Peyer's patch (tissue), 4 donors: ENCODE data around the gene AQP7.

ENCODE experiments used
- POLR2A ChIP-seq, 2 donors: fragments of 450-650 bp; IDR thresholded peaks; one replicate each; pipeline ENCODE4 v1.5.1; 2017; ENCODE audit warnings: antibody characterized with exemption in 2 of 2, mild to moderate bottlenecking in 2 of 2, moderate library complexity in 2 of 2
- TF ChIP-seq, protein P1 (sequence below), 6 experiments: fragments of 450-650 bp in 4 of 6; fragments of 200-600 bp in 2 of 6; sonication (generic) in 1 of 6; IDR thresholded peaks; one replicate each; pipeline ENCODE4 v1.5.1; 2017 to 2019; ENCODE audit warnings: antibody characterized with exemption in 6 of 6, mild to moderate bottlenecking in 3 of 6, moderate library complexity in 1 of 6

DNA sequence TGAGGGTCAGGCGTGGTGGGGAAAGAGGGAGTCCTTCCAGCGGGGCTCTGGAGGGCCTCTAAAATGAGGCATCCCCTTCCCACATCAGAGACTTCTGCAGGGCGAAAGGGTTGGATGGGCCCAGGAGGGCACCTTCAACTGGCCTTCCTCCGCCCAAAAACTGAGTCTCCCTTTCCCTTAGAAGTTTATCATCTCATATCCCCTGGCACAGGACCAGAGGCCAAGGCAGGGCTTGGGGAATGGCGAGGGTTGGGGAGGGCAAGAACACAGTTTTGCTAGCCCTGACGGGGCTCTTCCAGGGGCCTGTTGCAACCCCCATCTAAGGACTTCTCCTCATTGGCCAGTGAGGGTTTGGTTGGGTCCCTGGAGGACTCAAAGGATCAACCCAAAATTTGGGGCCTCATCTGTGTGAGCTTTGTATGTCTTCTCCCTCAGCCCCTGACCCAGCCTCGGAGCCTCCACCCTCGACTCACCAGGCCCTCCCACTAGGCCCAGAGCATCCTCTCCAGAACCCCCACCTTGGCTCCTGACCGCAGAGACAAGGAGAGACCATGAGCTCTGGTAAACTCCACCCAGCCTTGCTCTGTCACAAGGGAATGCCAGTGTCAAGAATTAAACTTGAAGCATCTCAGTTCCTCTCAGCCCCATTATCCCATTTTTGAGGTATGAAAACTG is 24.1 kb downstream of the AQP7 start:
- TF ChIP-seq POLR2A (IDR thresholded peaks at IDR 0.05) = no peak
- TF ChIP-seq, protein P1, sequence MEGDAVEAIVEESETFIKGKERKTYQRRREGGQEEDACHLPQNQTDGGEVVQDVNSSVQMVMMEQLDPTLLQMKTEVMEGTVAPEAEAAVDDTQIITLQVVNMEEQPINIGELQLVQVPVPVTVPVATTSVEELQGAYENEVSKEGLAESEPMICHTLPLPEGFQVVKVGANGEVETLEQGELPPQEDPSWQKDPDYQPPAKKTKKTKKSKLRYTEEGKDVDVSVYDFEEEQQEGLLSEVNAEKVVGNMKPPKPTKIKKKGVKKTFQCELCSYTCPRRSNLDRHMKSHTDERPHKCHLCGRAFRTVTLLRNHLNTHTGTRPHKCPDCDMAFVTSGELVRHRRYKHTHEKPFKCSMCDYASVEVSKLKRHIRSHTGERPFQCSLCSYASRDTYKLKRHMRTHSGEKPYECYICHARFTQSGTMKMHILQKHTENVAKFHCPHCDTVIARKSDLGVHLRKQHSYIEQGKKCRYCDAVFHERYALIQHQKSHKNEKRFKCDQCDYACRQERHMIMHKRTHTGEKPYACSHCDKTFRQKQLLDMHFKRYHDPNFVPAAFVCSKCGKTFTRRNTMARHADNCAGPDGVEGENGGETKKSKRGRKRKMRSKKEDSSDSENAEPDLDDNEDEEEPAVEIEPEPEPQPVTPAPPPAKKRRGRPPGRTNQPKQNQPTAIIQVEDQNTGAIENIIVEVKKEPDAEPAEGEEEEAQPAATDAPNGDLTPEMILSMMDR (IDR thresholded peaks at IDR 0.05) = no peak
